Activated CD4-positive, alpha-beta T cell treated with anti-CD3 and anti-CD28 coated beads for 4 hours (primary cell): ENCODE data around the gene CLRN3.

Experiments used
- DNase-seq, 2 donors: peaks; one replicate each; pipeline ENCODE4 v3.0.0-alpha.2; 2020

The CLRN3 gene

DNA sequence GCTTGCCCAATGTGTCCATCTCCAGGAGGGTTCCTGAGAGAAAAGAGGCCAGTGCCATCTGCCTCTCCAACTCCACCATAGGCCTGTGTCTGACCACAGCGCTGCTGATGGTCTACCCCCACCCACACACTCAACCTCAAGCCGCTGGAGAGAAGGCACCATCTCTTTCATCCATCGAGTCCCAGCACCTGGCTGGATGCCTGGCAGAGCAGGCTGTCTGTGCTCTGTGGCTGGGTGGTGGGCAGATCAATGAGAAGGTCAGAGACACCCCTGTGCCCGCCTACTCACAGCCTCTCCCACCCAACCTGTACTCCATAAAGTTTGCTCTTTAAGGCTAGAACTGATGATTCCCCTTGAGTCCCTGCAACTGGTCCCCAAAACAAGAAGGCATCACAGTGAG is 58.0 kb downstream of the CLRN3 start:
- DNase-seq, result no peak

GRCh38 chr10:127834221-127834620 is 58.5 kb downstream of the CLRN3 start:
- no peak for DNase-seq

GRCh38 chr10:127833804-127834203 is 58.9 kb downstream of the CLRN3 start:
- no peak for DNase-seq

DNA sequence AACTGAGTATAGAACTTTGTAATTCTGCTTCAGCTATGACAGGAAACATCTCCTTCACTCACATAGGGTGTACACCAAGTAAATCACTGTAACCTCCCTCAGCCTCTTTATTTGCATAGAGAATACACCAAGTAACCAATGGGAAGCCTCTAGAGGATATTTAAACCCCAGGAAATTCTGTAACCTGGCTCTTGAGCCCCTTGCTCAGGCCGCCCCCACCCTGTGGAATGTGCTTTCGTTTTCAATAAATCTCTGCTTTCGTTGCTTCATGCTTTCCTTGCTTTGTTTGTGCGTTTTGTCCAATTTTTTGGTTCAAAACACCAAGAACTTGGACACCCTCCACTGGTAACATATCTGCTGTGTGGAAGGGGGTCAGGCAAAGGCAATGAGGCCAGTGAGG is 60.2 kb downstream of the CLRN3 start:
- no peak for DNase-seq

- no peak for DNase-seq
These were observed 62.3 kb downstream of the CLRN3 start for GRCh38 chr10:127830414-127830813.
